GM21423 (cell line): ENCODE results near the gene PROP1.
"Not testable (repeated sequence)": the region's sequence is repeated elsewhere in the genome, so short reads cannot be mapped to it uniquely, and the experiment has no call there.

Experiments used
- ATAC-seq: cut with Tn5 transposase; IDR thresholded peaks from one replicate; pipeline ENCODE4 v1.9.1; 2021; ENCODE audit warnings: mild to moderate bottlenecking, moderate library complexity; ENCODE audit not compliant: unreplicated experiment

PROP1 gene

GRCh38 chr5:177982956-177983355, 13.1 kb downstream of the PROP1 start:
- ATAC-seq, result no peak

- no peak for ATAC-seq
Measured at GRCh38 chr5:177982072-177982727, 13.8 kb downstream of the PROP1 start.

- ATAC-seq, result no peak
Measured at GRCh38 chr5:177981296-177982071, 14.6 kb downstream of the PROP1 start.

GRCh38 chr5:177980743-177981151, 15.3 kb downstream of the PROP1 start:
- ATAC-seq, result no peak

DNA sequence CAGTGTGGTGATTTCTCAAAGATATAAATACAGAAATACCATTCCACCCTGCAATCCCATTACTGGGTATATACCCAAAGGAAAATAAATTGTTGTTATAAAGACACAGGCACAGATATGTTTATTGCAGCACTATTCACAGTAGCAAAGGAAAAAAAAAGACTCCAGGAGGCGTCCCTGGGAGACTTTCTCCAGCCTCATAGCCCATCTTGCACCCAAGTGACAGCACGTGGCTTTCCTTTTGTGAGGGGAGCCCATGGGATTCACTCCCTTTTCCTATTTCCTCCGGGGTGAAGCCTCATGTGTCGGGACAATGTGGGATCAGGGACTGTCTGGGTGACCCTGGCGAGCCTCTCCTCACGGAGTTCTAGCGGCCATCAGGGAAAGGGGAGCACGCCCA, 18.4 kb downstream of the PROP1 start:
- ATAC-seq, result not testable (repeated sequence)

GRCh38 chr5:177973066-177973635, 22.9 kb downstream of the PROP1 start:
- ATAC-seq, result no peak

DNA sequence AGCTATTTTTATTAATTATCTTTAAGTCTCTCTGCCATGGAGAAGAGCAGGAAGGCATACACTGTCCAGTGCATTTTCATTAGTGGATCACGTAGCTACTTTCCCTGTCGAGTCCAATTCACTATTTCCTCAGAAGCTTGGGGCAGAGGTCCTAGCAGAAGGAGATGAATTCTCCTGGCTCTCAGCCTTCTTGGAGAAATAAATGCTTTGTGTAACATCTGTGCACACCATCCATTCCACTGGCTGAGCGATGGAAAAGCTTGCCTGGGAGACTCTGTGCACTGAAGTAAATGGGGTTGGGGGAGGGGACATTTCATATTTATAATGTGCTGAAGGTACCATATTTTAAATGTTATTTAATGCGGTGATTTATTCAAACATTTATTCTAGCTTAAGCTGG, 23.4 kb downstream of the PROP1 start:
- no peak for ATAC-seq

DNA sequence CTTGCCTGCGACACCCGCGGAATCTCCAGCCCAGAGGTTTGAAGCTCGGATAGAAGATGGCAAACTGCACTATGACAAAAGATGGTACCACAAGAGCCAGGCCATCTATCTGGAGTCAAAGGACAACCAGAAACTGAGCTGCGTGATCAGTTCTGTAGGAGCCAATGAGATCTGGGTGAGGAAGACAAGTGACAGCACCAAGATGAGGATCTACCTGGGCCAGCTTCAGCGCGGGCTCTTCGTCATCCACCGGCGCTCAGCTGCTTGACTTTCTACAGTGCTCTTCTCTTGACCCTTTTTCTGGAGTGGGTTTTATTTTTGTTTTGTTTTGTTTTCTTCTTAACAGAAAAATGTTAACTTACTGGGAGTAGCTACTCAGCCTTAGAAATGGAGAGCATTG, 24.0 kb downstream of the PROP1 start:
- ATAC-seq, result not testable (repeated sequence)

- ATAC-seq, result no peak
Measured at GRCh38 chr5:177968661-177969211, 27.3 kb downstream of the PROP1 start.

DNA sequence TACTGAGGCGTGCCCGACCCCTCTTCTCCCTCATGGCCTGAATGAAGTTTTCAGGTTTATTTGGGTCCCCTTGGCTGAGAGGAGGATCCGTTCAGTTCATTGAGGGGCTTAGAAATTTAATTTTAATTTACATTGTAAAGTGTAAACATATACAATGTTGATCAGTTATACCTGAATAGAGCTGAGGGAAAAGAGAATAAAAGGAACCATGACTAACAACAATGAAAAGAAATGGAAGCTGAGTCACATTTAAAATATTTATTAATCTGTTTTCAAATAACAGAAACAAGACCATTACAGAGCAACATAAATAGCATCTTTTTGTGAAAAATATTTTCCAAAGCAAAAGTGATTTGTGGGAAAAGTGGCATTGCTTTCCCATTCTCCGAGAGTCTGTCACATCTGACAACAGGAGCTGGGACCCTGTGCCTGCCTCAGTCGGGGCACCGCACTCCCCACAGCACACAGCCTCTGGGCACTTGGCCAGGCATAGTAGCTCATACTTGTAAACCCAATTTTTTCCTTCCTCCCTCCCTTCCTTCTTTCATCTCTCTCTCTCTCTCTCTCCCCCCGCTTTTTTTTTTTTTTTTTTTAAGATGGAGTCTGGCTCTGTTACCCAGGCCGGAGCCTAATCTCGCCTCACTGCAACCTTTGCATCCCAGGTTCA, 28.7 kb downstream of the PROP1 start:
- ATAC-seq, result no peak

GRCh38 chr5:177966839-177967166, 29.2 kb downstream of the PROP1 start:
- no peak for ATAC-seq

- no peak for ATAC-seq
Measured at GRCh38 chr5:177966009-177966838, 29.8 kb downstream of the PROP1 start.

DNA sequence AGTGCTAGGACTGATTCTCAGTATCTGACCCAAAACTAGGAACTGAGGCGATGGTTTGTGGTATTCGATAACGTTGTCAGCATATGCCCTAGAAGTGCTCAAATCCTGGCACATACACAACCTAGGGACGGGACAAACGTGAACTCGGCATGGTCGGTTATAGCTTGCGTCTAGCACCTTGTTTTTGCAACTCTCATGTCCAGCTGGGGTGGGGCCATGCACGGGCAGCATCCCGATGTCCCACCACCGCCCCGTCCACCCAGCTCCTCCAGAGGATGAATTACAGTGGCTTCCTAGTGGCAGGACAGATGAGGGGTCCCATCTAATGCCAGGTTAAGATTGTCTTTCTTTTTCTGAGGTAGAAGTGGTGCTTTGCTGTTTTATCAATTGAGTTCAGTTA, 31.6 kb downstream of the PROP1 start:
- ATAC-seq, result no peak

- no peak for ATAC-seq
Measured at GRCh38 chr5:177963966-177964365, 32.1 kb downstream of the PROP1 start.

DNA sequence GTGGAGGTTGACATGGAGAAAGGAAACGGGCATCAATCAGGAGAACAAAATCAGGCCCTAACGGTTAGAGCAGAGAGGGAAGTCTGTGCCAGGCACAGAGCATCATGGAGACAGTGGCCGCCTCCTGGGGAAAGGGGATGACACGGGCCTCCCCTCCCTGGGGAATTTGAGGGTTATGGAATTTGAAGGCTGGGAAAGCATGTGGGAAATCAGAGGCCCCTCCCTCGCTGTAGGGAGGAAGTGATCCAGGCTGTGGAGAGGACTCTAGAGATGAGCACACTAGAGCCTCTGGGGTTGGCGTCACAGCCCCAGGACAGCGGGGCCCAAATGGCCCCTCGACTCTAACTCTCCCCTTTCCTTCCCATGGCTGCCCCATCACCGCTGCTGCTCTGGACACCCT, 36.7 kb downstream of the PROP1 start:
- no peak for ATAC-seq

DNA sequence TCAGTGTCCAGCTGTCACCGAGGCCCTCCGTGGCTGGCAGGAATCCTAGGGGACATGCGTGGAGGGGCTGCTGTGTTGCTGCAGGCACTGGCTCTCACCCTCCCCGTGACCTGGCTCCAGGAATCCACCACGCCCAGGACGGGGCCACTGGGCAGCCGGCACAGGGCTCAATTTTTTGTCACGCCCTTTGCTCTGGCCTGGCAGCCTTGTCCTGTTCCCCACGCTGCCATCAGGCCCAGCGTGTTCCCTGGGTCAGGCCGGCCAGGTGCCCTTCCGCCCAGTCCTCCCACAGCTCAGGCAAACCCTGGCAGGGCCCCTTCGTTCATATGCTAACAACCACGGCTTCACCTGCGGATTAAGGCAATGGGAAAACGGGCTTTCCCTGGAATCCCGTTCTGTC, 37.3 kb downstream of the PROP1 start:
- no peak for ATAC-seq

DNA sequence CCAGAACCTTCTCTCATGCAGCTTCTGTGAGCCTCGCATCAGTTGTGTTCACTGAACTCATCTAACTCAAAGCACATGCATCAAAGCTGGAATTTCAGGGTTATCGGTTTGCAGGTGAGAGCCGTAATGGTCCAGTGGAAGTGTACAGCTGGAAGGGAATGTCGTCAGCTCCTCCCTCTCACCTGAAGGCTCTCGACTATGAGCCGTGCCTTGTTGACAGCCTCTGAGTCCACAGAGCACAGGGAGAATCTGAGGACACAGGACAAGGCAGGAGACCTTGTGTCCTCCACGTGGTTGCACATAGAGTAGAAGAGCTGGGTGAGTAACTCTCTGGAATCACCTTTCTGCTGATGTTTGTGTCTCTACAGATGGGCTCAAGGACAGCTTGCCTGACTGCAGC, 38.8 kb downstream of the PROP1 start:
- ATAC-seq, result no peak

- ATAC-seq, result not testable (repeated sequence)
Measured at GRCh38 chr5:177953101-177953500, 42.9 kb downstream of the PROP1 start.

DNA sequence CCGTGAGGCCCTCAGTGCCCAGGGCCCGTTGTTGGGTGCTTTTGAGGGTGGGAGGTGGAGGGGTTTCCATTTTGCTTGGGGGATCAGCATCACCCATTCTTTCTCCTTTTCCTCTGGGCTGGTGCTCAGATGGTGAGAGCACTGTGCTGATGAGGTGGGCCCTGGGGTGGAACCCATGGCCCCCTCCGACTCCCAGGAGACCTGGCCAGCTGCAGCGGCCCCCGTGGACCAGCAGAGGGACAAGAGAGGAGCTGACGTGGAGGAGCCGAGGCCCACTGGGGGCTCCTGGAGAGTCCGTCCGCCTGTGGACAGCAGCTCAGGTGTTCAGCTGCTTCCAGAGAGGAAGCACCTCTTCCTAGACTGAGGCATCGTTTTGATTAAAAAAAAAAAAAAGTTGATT, 46.4 kb downstream of the PROP1 start:
- not testable (repeated sequence) for ATAC-seq

DNA sequence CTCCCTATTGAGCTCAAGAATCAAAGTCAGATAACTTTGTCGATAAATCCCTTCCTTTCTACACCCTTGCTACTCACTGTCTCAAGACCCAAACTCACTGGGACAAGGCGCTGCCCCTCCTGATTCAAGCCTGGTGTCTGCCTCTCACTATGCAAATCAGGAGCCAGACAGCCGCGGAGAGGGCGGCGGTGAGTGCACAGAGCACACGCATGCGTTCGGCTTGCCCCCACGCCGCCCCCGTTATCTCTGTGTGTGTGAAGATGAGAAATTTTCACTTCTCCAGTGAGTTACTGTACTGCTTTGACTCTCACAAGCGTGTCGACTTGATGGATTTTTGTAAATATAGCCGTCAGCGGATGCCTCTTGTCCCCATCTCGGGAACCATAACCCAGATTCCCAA, 47.0 kb downstream of the PROP1 start:
- ATAC-seq, result not testable (repeated sequence)

- not testable (repeated sequence) for ATAC-seq
Measured at GRCh38 chr5:177947912-177948311, 48.1 kb downstream of the PROP1 start.
